ENCODE data around the gene SUGCT. TPM values are rescaled to one million over a fixed set of nuclear protein-coding genes. Genes with fewer than 3 reads are reported as not detected.

SUGCT gene
- total RNA-seq, 1 donor from 2014 or later: 7.1 TPM

DNA sequence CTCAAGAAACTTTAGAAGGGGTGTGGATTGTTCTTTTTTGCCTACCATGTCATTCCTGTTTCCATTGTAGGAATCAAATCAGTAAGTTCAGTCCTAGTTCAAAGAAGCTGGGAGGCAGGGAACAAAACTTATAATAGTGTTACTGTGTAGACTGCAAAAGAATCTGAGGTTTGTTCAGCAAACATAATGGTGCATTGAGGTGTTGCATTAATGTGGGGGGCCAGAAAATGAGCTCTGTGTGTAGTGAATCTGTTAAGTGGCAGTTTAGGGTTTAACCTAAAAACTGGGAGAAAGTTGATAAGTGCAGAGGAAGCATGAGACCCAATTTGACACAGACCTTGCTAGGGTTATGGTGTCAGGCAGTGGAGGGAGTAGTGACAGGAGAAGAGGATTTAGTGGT lies 197.7 kb downstream of the SUGCT start:
- TF ChIP-seq, protein P1, sequence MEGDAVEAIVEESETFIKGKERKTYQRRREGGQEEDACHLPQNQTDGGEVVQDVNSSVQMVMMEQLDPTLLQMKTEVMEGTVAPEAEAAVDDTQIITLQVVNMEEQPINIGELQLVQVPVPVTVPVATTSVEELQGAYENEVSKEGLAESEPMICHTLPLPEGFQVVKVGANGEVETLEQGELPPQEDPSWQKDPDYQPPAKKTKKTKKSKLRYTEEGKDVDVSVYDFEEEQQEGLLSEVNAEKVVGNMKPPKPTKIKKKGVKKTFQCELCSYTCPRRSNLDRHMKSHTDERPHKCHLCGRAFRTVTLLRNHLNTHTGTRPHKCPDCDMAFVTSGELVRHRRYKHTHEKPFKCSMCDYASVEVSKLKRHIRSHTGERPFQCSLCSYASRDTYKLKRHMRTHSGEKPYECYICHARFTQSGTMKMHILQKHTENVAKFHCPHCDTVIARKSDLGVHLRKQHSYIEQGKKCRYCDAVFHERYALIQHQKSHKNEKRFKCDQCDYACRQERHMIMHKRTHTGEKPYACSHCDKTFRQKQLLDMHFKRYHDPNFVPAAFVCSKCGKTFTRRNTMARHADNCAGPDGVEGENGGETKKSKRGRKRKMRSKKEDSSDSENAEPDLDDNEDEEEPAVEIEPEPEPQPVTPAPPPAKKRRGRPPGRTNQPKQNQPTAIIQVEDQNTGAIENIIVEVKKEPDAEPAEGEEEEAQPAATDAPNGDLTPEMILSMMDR (conservative IDR thresholded peaks at IDR 0.05): no peak
- Mint-ChIP-seq H3K27me3 (no peaks in the 10 kb centered on the region), H3K36me3 (no peaks in the 10 kb centered on the region), H3K4me3 (no peak overlapping the region), H3K27ac (no peak overlapping the region), H3K4me1 (ENCODE audit: unreplicated experiment) (peaks cover 11% of the 10 kb centered on the region), H3K9me3 (no peaks in the 10 kb centered on the region)
- no peak for DNase-seq (ENCODE audit: extremely low spot score, unreplicated experiment)

DNA sequence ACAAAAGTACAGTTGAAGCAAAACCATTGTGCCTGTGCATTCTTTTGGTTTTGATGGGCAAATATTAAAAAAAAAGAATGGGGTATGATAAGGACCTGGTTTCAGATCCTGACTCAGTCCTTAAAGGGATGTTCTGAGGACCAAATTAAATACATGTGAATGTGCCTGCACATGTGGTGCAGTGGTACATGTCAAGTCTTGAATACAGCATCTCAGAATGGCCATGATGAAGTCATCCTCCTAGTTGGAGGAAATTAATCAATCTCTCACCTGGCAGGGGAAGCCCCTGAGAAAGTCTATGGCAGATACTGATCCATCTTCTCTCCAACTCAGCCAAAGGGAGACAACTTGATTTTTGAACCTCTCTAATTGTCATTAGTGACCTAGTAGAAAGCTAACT lies 207.0 kb downstream of the SUGCT start:
- no peaks in the 10 kb centered on the region for H3K27me3 Mint-ChIP-seq
- H3K36me3 Mint-ChIP-seq: no peaks in the 10 kb centered on the region
- no peak overlapping the region for H3K4me3 Mint-ChIP-seq
- DNase-seq (ENCODE audit: extremely low spot score, unreplicated experiment): no peak
- H3K4me1 Mint-ChIP-seq (ENCODE audit: unreplicated experiment): peaks cover 10% of the 10 kb centered on the region
- peaks cover 6% of the 10 kb centered on the region for H3K9me3 Mint-ChIP-seq
- H3K27ac Mint-ChIP-seq: no peak overlapping the region
- TF ChIP-seq, protein P1 (conservative IDR thresholded peaks at IDR 0.05): no peak

DNA sequence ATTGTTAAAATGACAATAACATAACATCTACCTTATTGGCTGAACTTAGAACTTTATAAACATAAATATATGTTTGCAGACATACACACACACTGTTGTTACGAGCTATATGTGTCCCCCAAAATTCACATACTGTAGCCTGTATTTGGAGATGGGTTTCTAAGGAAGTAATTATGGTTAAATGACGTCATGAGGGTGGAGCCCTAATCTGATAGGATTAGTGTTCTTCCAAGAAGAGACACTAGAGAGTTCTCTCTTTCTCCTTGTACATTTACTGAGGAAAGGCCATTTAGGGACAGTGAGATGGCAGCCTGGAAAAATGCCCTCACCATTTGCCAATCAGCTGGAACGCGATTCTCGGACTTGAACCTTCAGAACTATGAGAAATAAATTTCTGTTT lies 211.7 kb downstream of the SUGCT start:
- DNase-seq (ENCODE audit: extremely low spot score, unreplicated experiment): no peak
- Mint-ChIP-seq H3K4me1 (ENCODE audit: unreplicated experiment) (peaks cover 6% of the 10 kb centered on the region), H3K36me3 (no peaks in the 10 kb centered on the region), H3K27me3 (no peaks in the 10 kb centered on the region), H3K4me3 (no peak overlapping the region), H3K9me3 (no peaks in the 10 kb centered on the region), H3K27ac (no peak overlapping the region)
- TF ChIP-seq, protein P1 (conservative IDR thresholded peaks at IDR 0.05): no peak

DNA sequence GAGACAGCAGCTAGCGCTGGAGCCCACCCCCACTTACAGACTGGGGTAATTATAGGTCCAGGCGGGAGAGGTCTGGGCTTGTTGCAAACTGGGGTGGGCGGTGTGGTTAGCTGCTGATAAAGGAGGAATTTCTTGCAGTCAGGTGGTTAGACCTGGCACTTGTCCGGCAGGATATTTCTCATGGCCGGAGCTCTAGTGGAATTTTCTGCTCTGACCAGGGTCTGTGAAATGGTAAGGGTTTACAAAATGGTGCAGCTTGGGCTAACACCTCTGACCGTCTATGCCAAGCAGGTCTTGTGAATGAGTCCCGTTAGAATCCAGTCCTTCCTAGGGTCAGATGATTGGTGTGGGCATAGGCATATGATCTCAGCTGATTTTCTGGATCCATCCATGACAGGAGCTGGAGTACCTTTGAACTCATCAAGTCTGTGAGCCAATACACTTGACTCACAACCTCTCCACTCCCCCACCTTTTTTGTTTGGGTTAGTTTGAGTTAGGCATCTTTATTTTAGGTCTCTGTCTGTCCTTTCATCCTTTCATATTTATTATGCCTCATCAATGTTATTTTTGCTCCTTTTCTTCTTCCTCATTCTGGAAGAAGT lies 213.4 kb downstream of the SUGCT start:
- no peak overlapping the region for H3K4me3 Mint-ChIP-seq
- H3K27me3 Mint-ChIP-seq: no peaks in the 10 kb centered on the region
- H3K9me3 Mint-ChIP-seq: no peaks in the 10 kb centered on the region
- DNase-seq (ENCODE audit: extremely low spot score, unreplicated experiment): no peak
- TF ChIP-seq, protein P1 (conservative IDR thresholded peaks at IDR 0.05): no peak
- H3K27ac Mint-ChIP-seq: no peak overlapping the region
- no peaks in the 10 kb centered on the region for H3K4me1 Mint-ChIP-seq (ENCODE audit: unreplicated experiment)
- H3K36me3 Mint-ChIP-seq: no peaks in the 10 kb centered on the region

DNA sequence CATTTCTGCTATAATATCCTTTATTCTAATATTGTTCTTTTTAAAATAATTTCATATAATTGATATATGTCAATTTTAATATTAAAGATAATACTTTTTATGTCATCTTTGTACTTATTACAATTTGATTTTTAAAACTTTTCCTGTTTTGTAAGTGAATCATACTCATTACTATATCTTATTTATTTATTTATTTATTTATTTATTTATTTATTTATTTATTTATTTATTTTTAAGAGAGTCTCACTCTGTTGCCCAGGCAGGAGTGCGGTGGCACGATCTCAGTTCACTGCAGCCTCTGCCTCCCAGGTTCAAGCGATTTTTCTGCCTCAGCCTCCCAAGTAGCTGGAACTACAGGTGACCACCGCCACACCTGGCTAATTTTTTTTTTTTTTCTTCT lies 215.3 kb downstream of the SUGCT start:
- TF ChIP-seq, protein P1 (conservative IDR thresholded peaks at IDR 0.05): no peak
- Mint-ChIP-seq H3K27ac (no peak overlapping the region), H3K27me3 (no peaks in the 10 kb centered on the region), H3K36me3 (no peaks in the 10 kb centered on the region), H3K9me3 (no peaks in the 10 kb centered on the region), H3K4me3 (no peak overlapping the region), H3K4me1 (ENCODE audit: unreplicated experiment) (no peaks in the 10 kb centered on the region)
- DNase-seq (ENCODE audit: extremely low spot score, unreplicated experiment): no peak

DNA sequence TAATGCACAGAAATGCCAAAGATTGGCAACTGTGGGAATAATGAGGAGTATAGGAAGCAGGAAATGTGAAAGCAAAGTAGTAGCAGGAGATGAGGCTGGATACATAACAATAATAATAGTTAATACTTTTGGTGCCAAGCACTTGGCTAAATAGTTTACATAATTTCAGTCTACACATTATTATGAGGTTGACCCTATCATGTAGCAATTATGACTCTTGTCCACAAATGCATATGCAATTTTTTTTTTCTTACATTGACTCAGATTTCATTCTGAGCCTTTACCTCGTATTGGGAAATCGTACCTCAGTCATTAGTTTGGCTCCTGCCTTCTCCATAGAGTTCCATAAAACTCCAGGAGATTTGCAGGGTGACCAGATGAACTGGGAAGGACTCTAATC lies 219.9 kb downstream of the SUGCT start:
- H3K4me3 Mint-ChIP-seq: no peak overlapping the region
- TF ChIP-seq, protein P1 (conservative IDR thresholded peaks at IDR 0.05): no peak
- H3K9me3 Mint-ChIP-seq: no peaks in the 10 kb centered on the region
- no peak overlapping the region for H3K27ac Mint-ChIP-seq
- no peaks in the 10 kb centered on the region for H3K27me3 Mint-ChIP-seq
- peaks cover 3% of the 10 kb centered on the region for H3K36me3 Mint-ChIP-seq
- no peaks in the 10 kb centered on the region for H3K4me1 Mint-ChIP-seq (ENCODE audit: unreplicated experiment)
- DNase-seq (ENCODE audit: extremely low spot score, unreplicated experiment): no peak

Measured in type B pancreatic cell (in vitro differentiated cells).